Cardiac septum (tissue), 1 donor: ENCODE results near the gene ITCH. TPM values are rescaled to one million over a fixed set of nuclear protein-coding genes. Genes with fewer than 3 reads are reported as not detected.
A peak's percentile ranks its signal among the peaks of the same experiment; 100 is the strongest.
"Not testable (repeated sequence)": the region's sequence is repeated elsewhere in the genome, so short reads cannot be mapped to it uniquely, and the experiment has no call there.

Source experiments
- DNase-seq: peaks from one replicate; pipeline ENCODE4 v3.0.0-alpha.2; 2020; ENCODE audit warnings: low spot score
- intact Hi-C: fragments of 100-400 bp; cut with DNase I; formaldehyde crosslinking; loops from one replicate; pipeline ENCODE4 v1.14.0; 2022
- total RNA-seq: library from RNA; stranded (reverse); fragmentation: NEBNext Ultra II Directional; extraction: Animal tissue kit (Norgen Biotek cat#: 25700); gene quantifications from one replicate; pipeline ENCODE4 v1.2.1, GENCODE V29; 2021
- donor health status: DM: no; HTN: no; CAD: no.

ITCH gene
- total RNA-seq, 1 donor from 2014 or later: 36.4 TPM

- intact Hi-C loops, DNase-seq: not testable (repeated sequence)
Measured at GRCh38 chr20:34518863-34519262, 155.8 kb downstream of the ITCH start.

GRCh38 chr20:34519841-34520240 lies 156.8 kb downstream of the ITCH start:
- intact Hi-C loops: loop anchor here (5.0 kb wide), 1 partner anchor 48 kb away; no protein-coding TSS in a partner anchor

GRCh38 chr20:34522969-34523871 lies 160.1 kb downstream of the ITCH start:
- intact Hi-C loops: loop anchor here (5.0 kb wide), 1 partner anchor 51 kb away; no protein-coding TSS in a partner anchor
- DNase-seq: no peak

More at GRCh38 chr20:34519841-34520240, 156.8 kb downstream of the ITCH start:
- not testable (repeated sequence) for DNase-seq

- DNase-seq: no peak
- intact Hi-C loops: loop anchor here (5.0 kb wide), 1 partner anchor 52 kb away; no protein-coding TSS in a partner anchor
Measured at GRCh38 chr20:34524426-34524825, 161.4 kb downstream of the ITCH start.

GRCh38 chr20:34525342-34525708 lies 162.3 kb downstream of the ITCH start:
- intact Hi-C loops: loop anchor here (5.0 kb wide), 2 partner anchors 52 to 213 kb away; no protein-coding TSS in a partner anchor
- no peak for DNase-seq

- intact Hi-C loops: loop anchor here (5.0 kb wide), 2 partner anchors 51 to 214 kb away; no protein-coding TSS in a partner anchor
- DNase-seq: peak; percentile 77
Measured at GRCh38 chr20:34525709-34526416, 162.8 kb downstream of the ITCH start.

GRCh38 chr20:34526466-34526865 lies 163.4 kb downstream of the ITCH start:
- intact Hi-C loops: loop anchor here (5.0 kb wide), 2 partner anchors 51 to 214 kb away; no protein-coding TSS in a partner anchor
- peak; percentile 22 for DNase-seq

GRCh38 chr20:34527016-34527415 lies 163.9 kb downstream of the ITCH start:
- intact Hi-C loops: loop anchor here (5.0 kb wide), 2 partner anchors 50 to 215 kb away; no protein-coding TSS in a partner anchor
- peak; percentile 27 for DNase-seq

GRCh38 chr20:34528921-34529297 lies 165.8 kb downstream of the ITCH start:
- peak; percentile 78 for DNase-seq
- intact Hi-C loops: loop anchor here (5.0 kb wide), 2 partner anchors 48 to 217 kb away; no protein-coding TSS in a partner anchor

- DNase-seq: peak; percentile 27
- intact Hi-C loops: loop anchor here (5.0 kb wide), 2 partner anchors 48 to 217 kb away; no protein-coding TSS in a partner anchor
Measured at GRCh38 chr20:34529742-34530141, 166.7 kb downstream of the ITCH start.

GRCh38 chr20:34530342-34530741 lies 167.3 kb downstream of the ITCH start:
- DNase-seq: peak; percentile 26
- intact Hi-C loops: no loop called here

- intact Hi-C loops: no loop called here
- peak; percentile 33 for DNase-seq
Measured at GRCh38 chr20:34531608-34532265, 168.7 kb downstream of the ITCH start.

- intact Hi-C loops: no loop called here
- peak; percentile 46 for DNase-seq
Measured at GRCh38 chr20:34532320-34532719, 169.2 kb downstream of the ITCH start.

- peak; percentile 53 for DNase-seq
- intact Hi-C loops: no loop called here
Measured at GRCh38 chr20:34532756-34533155, 169.7 kb downstream of the ITCH start.

GRCh38 chr20:34534391-34535165 lies 171.5 kb downstream of the ITCH start:
- intact Hi-C loops: loop anchor here (5.0 kb wide), 1 partner anchor 173 kb away; no protein-coding TSS in a partner anchor
- DNase-seq: peak; percentile 36

GRCh38 chr20:34535301-34535840 lies 172.3 kb downstream of the ITCH start:
- intact Hi-C loops: loop anchor here (5.0 kb wide), 1 partner anchor 172 kb away; no protein-coding TSS in a partner anchor
- DNase-seq: no peak

GRCh38 chr20:34535857-34536256 lies 172.8 kb downstream of the ITCH start:
- intact Hi-C loops: loop anchor here (5.0 kb wide), 1 partner anchor 171 kb away; no protein-coding TSS in a partner anchor
- no peak for DNase-seq

- intact Hi-C loops: loop anchor here (5.0 kb wide), 1 partner anchor 170 kb away; no protein-coding TSS in a partner anchor
- DNase-seq: no peak
Measured at GRCh38 chr20:34536798-34537394, 173.8 kb downstream of the ITCH start.
